ENCODE data around the gene SPRYD7.

Gene SPRYD7

DNA sequence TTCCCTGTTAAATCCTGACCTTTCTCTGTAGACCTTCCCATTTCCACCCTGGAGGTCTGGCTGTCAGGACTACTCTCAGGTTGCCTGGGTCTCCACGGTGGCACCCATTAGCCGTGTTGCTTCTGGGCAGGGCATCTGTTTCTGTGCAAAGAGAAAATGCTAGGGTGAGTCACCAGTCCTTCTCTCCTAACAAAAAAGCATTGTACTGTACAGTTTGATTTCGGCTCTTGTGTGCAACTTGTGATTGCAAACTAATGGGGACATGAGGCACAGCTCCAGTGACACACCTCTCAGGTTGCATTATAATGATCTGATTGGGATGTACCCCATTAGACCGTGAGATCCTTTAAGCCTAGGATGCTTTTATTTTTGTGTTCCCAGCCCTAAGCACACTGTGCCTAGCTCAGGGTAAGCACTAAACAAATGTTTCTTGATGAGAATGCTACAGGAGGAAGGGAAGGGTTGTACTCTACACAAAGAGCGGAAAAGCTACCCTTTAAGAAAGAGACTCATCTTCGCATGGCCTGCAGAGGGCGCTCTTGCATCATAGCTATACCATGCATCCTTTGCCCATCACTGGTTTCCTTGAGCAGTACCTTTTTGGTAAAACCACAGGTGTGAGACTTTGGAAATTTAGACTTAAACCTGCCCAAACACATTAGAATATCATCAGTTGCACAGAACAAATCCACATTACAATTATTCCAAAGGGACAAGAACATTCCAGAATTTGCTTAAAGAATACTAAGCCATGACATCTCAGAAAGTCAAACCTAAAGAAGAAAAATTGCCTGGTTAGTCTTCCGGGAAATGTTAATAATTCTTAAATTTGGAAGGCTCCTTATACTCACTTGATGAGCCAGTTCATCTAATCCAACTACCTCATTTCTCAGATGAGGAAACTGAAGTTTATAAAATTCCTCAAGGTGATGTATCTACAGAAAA, 40.4 kb upstream of the SPRYD7 start (continued):
- no peak for TF ChIP-seq ZNF324 (tag by site-specific recombination; IDR thresholded peaks at IDR 0.05)
- TF ChIP-seq ZEB2 (tag by site-specific recombination; IDR thresholded peaks at IDR 0.05) = 0 out of 2 replicates have a peak, but pooled peaks have one; percentile 33
- no peak for TF ChIP-seq ZNF202 (tag by site-specific recombination; IDR thresholded peaks at IDR 0.05; ENCODE audit: borderline replicate concordance)
- TF ChIP-seq ZNF16 (tag by site-specific recombination; IDR thresholded peaks at IDR 0.05; ENCODE audit: low read depth) = no peak
- no peak for TF ChIP-seq KLF7 (tag by site-specific recombination; IDR thresholded peaks at IDR 0.05; ENCODE audit: borderline replicate concordance)

DNA sequence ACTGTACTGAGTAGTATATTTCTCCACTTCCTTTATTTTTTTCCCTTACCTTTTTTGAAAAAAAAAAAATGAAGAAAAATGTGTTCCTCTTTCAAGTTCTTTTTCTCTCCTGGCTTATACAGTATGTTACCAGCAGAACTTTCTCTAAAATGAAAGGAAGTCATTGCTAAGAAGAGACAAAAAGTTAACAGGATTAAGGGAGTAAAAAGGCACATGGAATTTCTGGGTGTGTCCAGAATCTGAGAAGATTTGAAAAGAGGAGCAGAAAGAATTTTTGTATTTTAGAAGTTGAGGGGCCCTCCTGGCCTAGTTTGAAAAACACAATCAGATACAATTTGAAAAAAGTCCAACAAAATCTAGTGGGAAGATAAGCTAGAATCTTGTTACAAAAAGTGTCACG, 39.7 kb upstream of the SPRYD7 start:
- no peak overlapping the region for H3K4me3 ChIP-seq (ENCODE audit: low read depth, low read length)
- TF ChIP-seq ZSCAN30 (tag by site-specific recombination; IDR thresholded peaks at IDR 0.05) = no peak
- TF ChIP-seq OSR2 (tag by site-specific recombination; IDR thresholded peaks at IDR 0.05) = no peak
- TF ChIP-seq, protein P1, sequence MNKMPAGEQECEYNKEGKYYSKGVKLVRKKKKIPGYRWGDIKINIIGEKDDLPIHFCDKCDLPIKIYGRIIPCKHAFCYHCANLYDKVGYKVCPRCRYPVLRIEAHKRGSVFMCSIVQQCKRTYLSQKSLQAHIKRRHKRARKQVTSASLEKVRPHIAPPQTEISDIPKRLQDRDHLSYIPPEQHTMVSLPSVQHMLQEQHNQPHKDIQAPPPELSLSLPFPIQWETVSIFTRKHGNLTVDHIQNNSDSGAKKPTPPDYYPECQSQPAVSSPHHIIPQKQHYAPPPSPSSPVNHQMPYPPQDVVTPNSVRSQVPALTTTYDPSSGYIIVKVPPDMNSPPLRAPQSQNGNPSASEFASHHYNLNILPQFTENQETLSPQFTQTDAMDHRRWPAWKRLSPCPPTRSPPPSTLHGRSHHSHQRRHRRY (tag by site-specific recombination; IDR thresholded peaks at IDR 0.05) = no peak
- TF ChIP-seq ZNF792 (tag by site-specific recombination; IDR thresholded peaks at IDR 0.05) = no peak
- no peak for TF ChIP-seq ZNF707 (tag by site-specific recombination; IDR thresholded peaks at IDR 0.05)
- TF ChIP-seq, protein P2, sequence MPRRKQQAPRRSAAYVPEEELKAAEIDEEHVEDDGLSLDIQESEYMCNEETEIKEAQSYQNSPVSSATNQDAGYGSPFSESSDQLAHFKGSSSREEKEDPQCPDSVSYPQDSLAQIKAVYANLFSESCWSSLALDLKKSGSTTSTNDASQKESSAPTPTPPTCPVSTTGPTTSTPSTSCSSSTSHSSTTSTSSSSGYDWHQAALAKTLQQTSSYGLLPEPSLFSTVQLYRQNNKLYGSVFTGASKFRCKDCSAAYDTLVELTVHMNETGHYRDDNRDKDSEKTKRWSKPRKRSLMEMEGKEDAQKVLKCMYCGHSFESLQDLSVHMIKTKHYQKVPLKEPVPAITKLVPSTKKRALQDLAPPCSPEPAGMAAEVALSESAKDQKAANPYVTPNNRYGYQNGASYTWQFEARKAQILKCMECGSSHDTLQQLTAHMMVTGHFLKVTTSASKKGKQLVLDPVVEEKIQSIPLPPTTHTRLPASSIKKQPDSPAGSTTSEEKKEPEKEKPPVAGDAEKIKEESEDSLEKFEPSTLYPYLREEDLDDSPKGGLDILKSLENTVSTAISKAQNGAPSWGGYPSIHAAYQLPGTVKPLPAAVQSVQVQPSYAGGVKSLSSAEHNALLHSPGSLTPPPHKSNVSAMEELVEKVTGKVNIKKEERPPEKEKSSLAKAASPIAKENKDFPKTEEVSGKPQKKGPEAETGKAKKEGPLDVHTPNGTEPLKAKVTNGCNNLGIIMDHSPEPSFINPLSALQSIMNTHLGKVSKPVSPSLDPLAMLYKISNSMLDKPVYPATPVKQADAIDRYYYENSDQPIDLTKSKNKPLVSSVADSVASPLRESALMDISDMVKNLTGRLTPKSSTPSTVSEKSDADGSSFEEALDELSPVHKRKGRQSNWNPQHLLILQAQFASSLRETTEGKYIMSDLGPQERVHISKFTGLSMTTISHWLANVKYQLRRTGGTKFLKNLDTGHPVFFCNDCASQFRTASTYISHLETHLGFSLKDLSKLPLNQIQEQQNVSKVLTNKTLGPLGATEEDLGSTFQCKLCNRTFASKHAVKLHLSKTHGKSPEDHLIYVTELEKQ (tag by site-specific recombination; IDR thresholded peaks at IDR 0.05; ENCODE audit: borderline replicate concordance) = no peak
- no peak for TF ChIP-seq ZNF785 (tag by site-specific recombination; IDR thresholded peaks at IDR 0.05)
- no peak for TF ChIP-seq ZNF354C (tag by site-specific recombination; IDR thresholded peaks at IDR 0.05; ENCODE audit: borderline replicate concordance, low read depth)
- no peak for TF ChIP-seq ZNF433 (tag by site-specific recombination; IDR thresholded peaks at IDR 0.05; ENCODE audit: low read depth)
- TF ChIP-seq ZNF391 (tag by site-specific recombination; IDR thresholded peaks at IDR 0.05; ENCODE audit: borderline replicate concordance, low read depth) = no peak
- no peak for TF ChIP-seq ZNF174 (tag by site-specific recombination; IDR thresholded peaks at IDR 0.05)
- TF ChIP-seq, protein P3, sequence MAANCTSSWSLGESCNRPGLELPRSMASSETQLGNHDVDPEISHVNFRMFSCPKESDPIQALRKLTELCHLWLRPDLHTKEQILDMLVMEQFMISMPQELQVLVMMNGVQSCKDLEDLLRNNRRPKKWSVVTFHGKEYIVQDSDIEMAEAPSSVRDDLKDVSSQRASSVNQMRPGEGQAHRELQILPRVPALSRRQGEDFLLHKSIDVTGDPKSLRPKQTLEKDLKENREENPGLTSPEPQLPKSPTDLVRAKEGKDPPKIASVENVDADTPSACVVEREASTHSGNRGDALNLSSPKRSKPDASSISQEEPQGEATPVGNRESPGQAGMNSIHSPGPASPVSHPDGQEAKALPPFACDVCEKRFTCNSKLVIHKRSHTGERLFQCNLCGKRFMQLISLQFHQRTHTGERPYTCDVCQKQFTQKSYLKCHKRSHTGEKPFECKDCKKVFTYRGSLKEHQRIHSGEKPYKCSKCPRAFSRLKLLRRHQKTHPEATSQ (tag by site-specific recombination; IDR thresholded peaks at IDR 0.05) = no peak
- H3K9me3 ChIP-seq (ENCODE audit: control insufficient read depth, insufficient read depth, low read depth, low read length) = no peaks in the 10 kb centered on the region
- ChIA-PET CTCF (interaction anchor here (0.6 to 1.7 kb wide), 15 partner anchors 9 to 1097 kb away, joined by 3 to 10 read pairs (median 3); partner anchors contain the start of gene TRIM13), POLR2A (no interaction called here)
- no peaks in the 10 kb centered on the region for H3K36me3 ChIP-seq (ENCODE audit: control insufficient read depth in 2 of 2, insufficient read depth in 1 of 2, low read length in 2 of 2)
- H3K4me1 ChIP-seq (ENCODE audit: control insufficient read depth, insufficient read depth, low read length) = no peaks in the 10 kb centered on the region
- no peak overlapping the region for H3K27ac ChIP-seq (ENCODE audit: extremely low read depth, low read depth, low read length)
